22Rv1 (cell line): Measurements from ENCODE around the gene CRIP2.

Experiments used
- H3K27ac ChIP-seq: fragments of 450-650 bp; 2 replicates; pipeline ENCODE4 v1.5.1; 2017
- ZFX ChIP-seq: fragments of 450-650 bp; IDR thresholded peaks from 2 replicates; pipeline ENCODE4 v1.6.1; 2017; ENCODE audit warnings: antibody characterized with exemption, borderline replicate concordance
- TF ChIP-seq, protein P1 (sequence below): fragments of 450-650 bp; IDR thresholded peaks from 2 replicates; pipeline ENCODE4 v1.5.1; 2017; ENCODE audit warnings: mild to moderate bottlenecking

CRIP2 gene

DNA sequence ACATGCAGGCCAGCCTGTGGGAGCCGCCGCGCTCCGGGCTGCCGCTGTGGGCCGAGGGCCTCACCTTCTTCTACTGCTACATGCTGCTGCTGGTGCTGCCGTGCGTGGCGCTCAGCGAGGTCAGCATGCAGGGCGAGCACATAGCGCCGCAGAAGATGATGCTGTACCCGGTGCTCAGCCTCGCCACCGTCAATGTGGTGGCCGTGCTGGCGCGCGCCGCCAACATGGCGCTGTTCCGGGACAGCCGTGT is 54.6 kb downstream of the CRIP2 start:
- no peak overlapping the region for H3K27ac ChIP-seq
- TF ChIP-seq, protein P1, sequence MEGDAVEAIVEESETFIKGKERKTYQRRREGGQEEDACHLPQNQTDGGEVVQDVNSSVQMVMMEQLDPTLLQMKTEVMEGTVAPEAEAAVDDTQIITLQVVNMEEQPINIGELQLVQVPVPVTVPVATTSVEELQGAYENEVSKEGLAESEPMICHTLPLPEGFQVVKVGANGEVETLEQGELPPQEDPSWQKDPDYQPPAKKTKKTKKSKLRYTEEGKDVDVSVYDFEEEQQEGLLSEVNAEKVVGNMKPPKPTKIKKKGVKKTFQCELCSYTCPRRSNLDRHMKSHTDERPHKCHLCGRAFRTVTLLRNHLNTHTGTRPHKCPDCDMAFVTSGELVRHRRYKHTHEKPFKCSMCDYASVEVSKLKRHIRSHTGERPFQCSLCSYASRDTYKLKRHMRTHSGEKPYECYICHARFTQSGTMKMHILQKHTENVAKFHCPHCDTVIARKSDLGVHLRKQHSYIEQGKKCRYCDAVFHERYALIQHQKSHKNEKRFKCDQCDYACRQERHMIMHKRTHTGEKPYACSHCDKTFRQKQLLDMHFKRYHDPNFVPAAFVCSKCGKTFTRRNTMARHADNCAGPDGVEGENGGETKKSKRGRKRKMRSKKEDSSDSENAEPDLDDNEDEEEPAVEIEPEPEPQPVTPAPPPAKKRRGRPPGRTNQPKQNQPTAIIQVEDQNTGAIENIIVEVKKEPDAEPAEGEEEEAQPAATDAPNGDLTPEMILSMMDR: no peak
- no peak for TF ChIP-seq ZFX
